T-helper 2 cell treated with Interferon-gamma antibody and Interleukin-4, amounts not matched to agents 5 μg/mL and 100 μg/mL, for 36 hours (primary cell): ENCODE results near the gene TSTD2.
"Not testable (repeated sequence)": the region's sequence is repeated elsewhere in the genome, so short reads cannot be mapped to it uniquely, and the experiment has no call there.

Experiments
- DNase-seq: peaks from one replicate; pipeline ENCODE4 v3.0.0; 2021; ENCODE audit warnings: low spot score
- H3K27ac Mint-ChIP-seq: one replicate; pipeline ENCODE4 v1.8.0; 2021; ENCODE audit warnings: mild to moderate bottlenecking, mixed read lengths
- H3K27me3 Mint-ChIP-seq: one replicate; pipeline ENCODE4 v1.8.0; 2021; ENCODE audit warnings: low read depth, mixed read lengths
- H3K36me3 Mint-ChIP-seq: one replicate; pipeline ENCODE4 v1.8.0; 2021; ENCODE audit warnings: low read depth, mixed read lengths
- H3K4me1 Mint-ChIP-seq: one replicate; pipeline ENCODE4 v1.8.0; 2021; ENCODE audit warnings: low read depth, mixed read lengths
- H3K4me3 Mint-ChIP-seq: one replicate; pipeline ENCODE4 v1.8.0; 2022; ENCODE audit warnings: mild to moderate bottlenecking, moderate library complexity, mixed read lengths
- H3K9me3 Mint-ChIP-seq: one replicate; pipeline ENCODE4 v1.8.0; 2021; ENCODE audit warnings: mixed read lengths

TSTD2 gene

GRCh38 chr9:97620063-97620462 lies 13.1 kb downstream of the TSTD2 start:
- not testable (repeated sequence) for H3K27ac Mint-ChIP-seq, H3K9me3 Mint-ChIP-seq, H3K4me3 Mint-ChIP-seq, DNase-seq, H3K27me3 Mint-ChIP-seq
- H3K4me1 Mint-ChIP-seq: peaks cover 15% of the 10 kb centered on the region
- H3K36me3 Mint-ChIP-seq: peaks cover 34% of the 10 kb centered on the region

- Mint-ChIP-seq H3K27me3 (no peaks in the 10 kb centered on the region), H3K9me3 (no peaks in the 10 kb centered on the region), H3K36me3 (peaks cover 20% of the 10 kb centered on the region), H3K4me1 (peaks cover 15% of the 10 kb centered on the region), H3K27ac (no peak overlapping the region), H3K4me3 (no peak overlapping the region)
- no peak for DNase-seq
These were observed 15.2 kb downstream of the TSTD2 start for GRCh38 chr9:97617939-97618416.

DNA sequence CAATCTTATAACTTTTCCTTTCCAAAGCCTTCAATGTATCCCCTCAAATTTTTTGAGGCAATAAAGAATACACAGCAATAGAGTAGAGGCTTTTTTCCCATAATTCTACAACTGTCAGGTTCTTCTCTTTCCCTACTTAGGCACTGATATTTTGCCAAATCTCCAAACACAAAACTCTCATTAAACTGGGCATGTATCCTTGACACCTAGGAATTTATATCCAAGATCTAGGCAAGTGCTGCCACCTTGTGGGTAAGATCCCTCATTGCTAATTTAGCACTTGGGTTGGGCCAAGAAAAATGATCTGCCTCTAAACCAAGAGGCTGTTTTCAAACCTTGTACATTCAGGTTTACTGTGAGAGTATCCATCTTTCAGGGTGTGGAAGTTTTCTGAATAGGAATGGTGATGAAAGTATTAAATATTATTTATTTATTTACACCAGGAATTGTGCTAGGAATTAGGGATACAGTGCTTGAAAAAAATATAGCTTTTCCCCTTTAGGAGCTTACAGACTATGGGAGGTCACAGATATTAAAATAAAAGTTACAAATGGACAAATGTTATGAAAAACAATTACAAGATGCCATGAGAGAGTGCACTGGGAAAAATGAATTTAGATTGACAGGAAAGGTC lies 17.6 kb downstream of the TSTD2 start:
- Mint-ChIP-seq H3K27me3 (no peaks in the 10 kb centered on the region), H3K36me3 (peaks cover 14% of the 10 kb centered on the region), H3K4me3 (no peak overlapping the region), H3K27ac (no peak overlapping the region), H3K4me1 (peaks cover 15% of the 10 kb centered on the region), H3K9me3 (no peaks in the 10 kb centered on the region)
- DNase-seq: no peak

DNA sequence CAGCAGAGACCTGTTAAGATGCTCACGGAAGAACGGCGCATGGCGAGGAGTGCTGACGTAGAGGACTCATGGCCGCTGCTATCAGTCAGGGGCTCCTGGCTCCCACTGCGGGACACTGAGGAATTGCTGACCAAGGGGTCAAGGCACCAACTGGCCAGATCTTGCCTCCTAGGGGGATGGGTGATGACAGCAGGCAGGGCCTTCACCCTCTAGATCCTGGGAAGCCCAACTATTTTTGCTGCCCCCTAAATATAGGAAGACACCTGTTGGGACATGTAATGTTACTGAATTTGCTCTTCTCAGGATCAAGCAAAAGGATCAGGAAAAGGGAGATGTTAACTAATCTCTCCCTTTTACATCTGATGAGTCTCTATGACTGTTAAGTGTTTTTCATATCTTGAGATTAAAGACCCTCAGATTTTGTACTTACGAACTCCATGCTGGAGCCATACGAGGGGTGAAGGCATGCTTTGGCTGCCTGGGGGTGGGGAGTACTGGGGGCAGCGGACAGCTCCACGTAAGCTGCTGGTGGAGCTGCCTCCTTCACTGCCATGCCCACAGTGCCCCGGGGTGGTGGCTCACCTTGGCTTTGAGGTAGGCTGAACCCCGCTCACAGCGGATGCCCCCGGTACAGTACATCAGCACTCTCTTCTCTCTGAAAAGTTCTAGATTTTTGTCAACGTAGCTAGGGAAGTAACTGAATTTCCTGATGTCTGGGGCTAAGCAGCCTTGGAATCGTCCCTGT lies 28.1 kb downstream of the TSTD2 start:
- Mint-ChIP-seq H3K36me3 (peaks cover 30% of the 10 kb centered on the region), H3K27ac (no peak overlapping the region), H3K4me1 (no peaks in the 10 kb centered on the region), H3K9me3 (no peaks in the 10 kb centered on the region), H3K4me3 (no peak overlapping the region), H3K27me3 (no peaks in the 10 kb centered on the region)
- DNase-seq: no peak

DNA sequence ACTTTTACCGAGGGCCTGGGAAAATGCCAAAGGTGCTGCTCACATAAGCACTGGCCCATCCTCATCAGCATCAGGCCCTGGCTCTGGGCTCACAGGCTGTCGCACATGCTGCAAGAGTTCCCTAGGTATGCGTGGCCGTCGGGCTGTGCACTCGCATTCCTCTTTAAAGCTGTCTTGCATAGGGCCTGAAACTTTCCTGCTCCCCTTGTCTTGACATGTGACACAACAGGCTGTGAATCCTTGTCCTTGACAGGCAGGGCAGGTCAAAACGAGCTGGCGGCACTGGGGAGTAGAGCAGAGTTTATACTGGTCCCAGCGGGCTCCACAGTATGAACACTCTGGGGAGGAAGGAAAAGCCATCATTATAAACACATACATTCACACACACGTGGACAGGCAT lies 30.7 kb downstream of the TSTD2 start:
- Mint-ChIP-seq H3K27me3 (peaks cover 2% of the 10 kb centered on the region), H3K36me3 (peaks cover 29% of the 10 kb centered on the region), H3K27ac (no peak overlapping the region), H3K4me1 (peaks cover 6% of the 10 kb centered on the region), H3K9me3 (no peaks in the 10 kb centered on the region), H3K4me3 (no peak overlapping the region)
- no peak for DNase-seq

- no peak overlapping the region for H3K4me3 Mint-ChIP-seq
- peaks cover 6% of the 10 kb centered on the region for H3K4me1 Mint-ChIP-seq
- no peak overlapping the region for H3K27ac Mint-ChIP-seq
These were observed 31.8 kb downstream of the TSTD2 start for GRCh38 chr9:97601228-97601898.

DNA sequence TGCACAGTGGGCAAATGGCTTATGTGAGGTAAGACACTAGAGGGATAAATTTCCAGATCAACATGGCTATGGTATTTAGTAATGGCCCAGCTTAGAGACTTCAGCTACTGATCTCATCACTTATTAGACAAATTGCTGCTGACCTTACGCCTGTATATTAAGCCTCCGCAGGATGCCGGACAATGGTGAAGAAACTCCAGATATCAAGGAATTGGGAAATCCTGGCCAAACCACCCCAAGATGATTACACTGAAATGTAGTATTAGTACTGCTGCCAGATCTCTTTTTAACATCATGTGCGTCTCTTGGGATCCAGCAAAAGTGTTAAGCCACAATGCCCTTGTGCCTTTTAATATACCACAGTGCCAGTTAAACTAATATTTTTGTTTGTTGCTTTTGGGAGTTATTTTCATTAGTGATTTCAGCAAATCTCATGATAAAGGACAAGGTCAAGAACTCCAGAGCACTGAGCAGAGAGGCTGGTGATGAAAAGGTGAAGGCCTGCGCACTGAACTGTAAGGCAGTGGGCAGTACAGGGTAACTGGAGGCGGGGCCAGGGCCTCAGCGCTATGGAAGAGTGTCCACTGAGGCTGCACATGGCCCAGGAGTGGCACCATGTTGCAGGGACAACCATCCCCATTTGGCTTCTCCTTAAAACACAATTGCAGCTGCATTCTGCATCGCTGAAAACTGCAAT lies 32.5 kb downstream of the TSTD2 start:
- peaks cover 25% of the 10 kb centered on the region for H3K36me3 Mint-ChIP-seq
- peaks cover 6% of the 10 kb centered on the region for H3K4me1 Mint-ChIP-seq
- no peak overlapping the region for H3K27ac Mint-ChIP-seq

More at GRCh38 chr9:97601228-97601898, 31.8 kb downstream of the TSTD2 start:
- peaks cover 2% of the 10 kb centered on the region for H3K27me3 Mint-ChIP-seq
- peaks cover 25% of the 10 kb centered on the region for H3K36me3 Mint-ChIP-seq
- no peaks in the 10 kb centered on the region for H3K9me3 Mint-ChIP-seq
- DNase-seq: no peak

GRCh38 chr9:97599314-97599846 lies 33.8 kb downstream of the TSTD2 start:
- H3K4me3 Mint-ChIP-seq: no peak overlapping the region
- H3K27me3 Mint-ChIP-seq: peaks cover 2% of the 10 kb centered on the region
- no peak overlapping the region for H3K27ac Mint-ChIP-seq
- H3K9me3 Mint-ChIP-seq: no peaks in the 10 kb centered on the region
- peaks cover 21% of the 10 kb centered on the region for H3K36me3 Mint-ChIP-seq
- H3K4me1 Mint-ChIP-seq: peaks cover 6% of the 10 kb centered on the region
- no peak for DNase-seq

More for the DNA sequence above, 32.5 kb downstream of the TSTD2 start:
- Mint-ChIP-seq H3K9me3 (no peaks in the 10 kb centered on the region), H3K4me3 (no peak overlapping the region), H3K27me3 (peaks cover 2% of the 10 kb centered on the region)
- DNase-seq: no peak

- H3K4me3 Mint-ChIP-seq: peak overlapping the region; percentile 66
- no peaks in the 10 kb centered on the region for H3K9me3 Mint-ChIP-seq
- H3K36me3 Mint-ChIP-seq: peaks cover 18% of the 10 kb centered on the region
- H3K27me3 Mint-ChIP-seq: peaks cover 3% of the 10 kb centered on the region
- DNase-seq: peak; percentile 62
- peak overlapping the region; percentile 32 for H3K27ac Mint-ChIP-seq
- H3K4me1 Mint-ChIP-seq: peaks cover 6% of the 10 kb centered on the region
These were observed 34.5 kb downstream of the TSTD2 start for GRCh38 chr9:97598461-97599288.

DNA sequence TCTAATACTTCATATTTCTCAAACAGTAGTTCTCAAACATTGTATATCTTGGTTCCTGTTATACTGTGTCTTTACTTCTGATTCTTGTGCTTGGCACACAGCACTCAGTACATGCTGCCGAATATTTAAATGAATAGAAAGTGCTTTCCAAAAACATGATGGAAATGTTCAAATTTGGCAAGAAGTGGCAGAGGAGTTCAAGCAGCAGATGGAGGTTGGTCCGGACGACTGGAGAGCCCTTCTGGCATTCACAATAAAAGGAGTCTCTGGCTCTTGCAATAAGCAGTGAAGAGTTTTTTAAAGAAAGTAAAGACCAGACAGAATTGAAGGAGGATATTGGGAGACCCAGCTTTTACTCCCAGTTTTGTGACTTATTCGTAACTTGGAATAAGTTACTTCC lies 36.3 kb downstream of the TSTD2 start:
- Mint-ChIP-seq H3K36me3 (peaks cover 9% of the 10 kb centered on the region), H3K27ac (no peak overlapping the region), H3K4me3 (no peak overlapping the region), H3K27me3 (peaks cover 7% of the 10 kb centered on the region), H3K9me3 (no peaks in the 10 kb centered on the region), H3K4me1 (peaks cover 9% of the 10 kb centered on the region)
- DNase-seq: no peak

DNA sequence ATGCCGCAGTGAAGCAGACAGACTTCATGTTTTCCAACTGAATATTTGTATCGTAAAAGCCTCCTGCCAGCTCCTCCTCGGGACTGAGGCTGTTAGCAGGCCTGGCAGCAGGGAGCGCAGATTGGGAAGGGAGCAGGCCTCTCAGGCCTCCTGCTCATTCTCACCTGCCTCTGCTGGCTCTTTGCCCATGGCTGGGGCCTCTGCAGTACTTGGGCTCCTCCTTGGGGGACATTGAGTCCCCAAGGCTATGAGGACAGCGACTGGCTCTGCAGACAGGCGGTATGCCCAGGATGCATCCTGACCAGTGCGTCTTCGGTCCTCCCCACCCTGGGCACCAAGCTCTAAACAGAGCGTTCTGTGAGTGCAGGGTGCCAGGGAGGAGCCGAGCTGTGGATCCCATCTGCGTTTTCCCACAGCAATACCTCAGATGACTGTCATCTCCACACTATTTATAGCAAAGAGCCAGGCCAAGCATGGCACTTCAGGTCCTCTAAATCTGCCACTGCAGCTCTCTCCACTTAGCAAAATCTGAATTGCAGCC lies 38.7 kb downstream of the TSTD2 start:
- peaks cover 9% of the 10 kb centered on the region for H3K4me1 Mint-ChIP-seq
- no peak overlapping the region for H3K4me3 Mint-ChIP-seq
- H3K27me3 Mint-ChIP-seq: peaks cover 9% of the 10 kb centered on the region
- DNase-seq: no peak
- no peaks in the 10 kb centered on the region for H3K9me3 Mint-ChIP-seq
- no peak overlapping the region for H3K27ac Mint-ChIP-seq
- H3K36me3 Mint-ChIP-seq: peaks cover 2% of the 10 kb centered on the region

- DNase-seq: no peak
- peaks cover 2% of the 10 kb centered on the region for H3K36me3 Mint-ChIP-seq
- peaks cover 9% of the 10 kb centered on the region for H3K27me3 Mint-ChIP-seq
- H3K4me1 Mint-ChIP-seq: peaks cover 9% of the 10 kb centered on the region
- no peak overlapping the region for H3K27ac Mint-ChIP-seq
- no peaks in the 10 kb centered on the region for H3K9me3 Mint-ChIP-seq
- H3K4me3 Mint-ChIP-seq: no peak overlapping the region
These were observed 39.2 kb downstream of the TSTD2 start for GRCh38 chr9:97593960-97594359.

DNA sequence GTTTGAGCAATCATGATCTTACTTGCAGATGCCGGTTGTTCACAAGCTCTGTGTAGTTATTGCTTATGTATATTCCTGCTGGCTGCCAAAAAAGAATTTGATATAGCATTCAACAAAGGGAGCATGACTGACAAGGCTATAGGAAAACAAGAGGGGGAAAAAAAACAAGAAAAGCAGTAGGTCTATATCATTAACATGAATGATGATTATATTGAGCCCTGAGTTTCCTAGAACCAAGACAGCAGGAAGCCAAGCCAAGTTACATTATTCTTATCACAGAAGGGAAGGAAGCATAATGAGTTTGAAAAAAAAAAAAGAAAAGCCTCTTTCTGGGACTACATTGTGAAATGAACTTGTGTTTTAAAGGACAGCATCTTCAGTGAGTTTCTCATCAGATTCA lies 41.0 kb downstream of the TSTD2 start:
- Mint-ChIP-seq H3K27ac (no peak overlapping the region), H3K36me3 (no peaks in the 10 kb centered on the region), H3K4me1 (peaks cover 4% of the 10 kb centered on the region), H3K9me3 (peaks cover 5% of the 10 kb centered on the region), H3K4me3 (no peak overlapping the region), H3K27me3 (peaks cover 7% of the 10 kb centered on the region)
- DNase-seq: no peak
